WTC11 (cell line): Measurements from ENCODE around the gene IL11RA. TPM values are rescaled to one million over a fixed set of nuclear protein-coding genes. Genes with fewer than 3 reads are reported as not detected.

Experiments
- ATAC-seq: fragments of 200-7000 bp; cut with Tn5 transposase; 2 replicates; pipeline ENCODE4 v1.10.0; 2021; ENCODE audit warnings: mild to moderate bottlenecking, moderate library complexity
- Bru-seq: library from RNA; stranded (reverse); fragments of 400-500 nt; gene quantifications from one replicate; lab custom pipeline; 2021; lab: Mats Ljungman, UMichigan
- CTCF ChIA-PET: fragments of 300-600 bp; sonication (Branson Sonifier 250); formaldehyde crosslinking; loops from one replicate; lab custom pipeline; 2021; ENCODE audit warnings: antibody characterized with exemption; lab: Charles Lee
- POLR2A ChIA-PET: fragments of 350-600 bp; sonication (Branson Sonifier 250); formaldehyde crosslinking; loops from one replicate; lab custom pipeline; 2021; ENCODE audit warnings: antibody characterized with exemption; lab: Charles Lee
- DNase-seq: peaks from one replicate; pipeline ENCODE4 v3.0.0; 2021; ENCODE audit warnings: low spot score
- H3K27ac Mint-ChIP-seq: 2 replicates; pipeline ENCODE4 v1.8.0; 2021; ENCODE audit warnings: mixed read lengths
- H3K27me3 Mint-ChIP-seq: 2 replicates; pipeline ENCODE4 v1.8.0; 2021; ENCODE audit warnings: low read depth, mild to moderate bottlenecking, moderate library complexity, mixed read lengths
- H3K36me3 Mint-ChIP-seq: 2 replicates; pipeline ENCODE4 v1.8.0; 2021; ENCODE audit warnings: mixed read lengths
- H3K4me1 Mint-ChIP-seq: 2 replicates; pipeline ENCODE4 v1.8.0; 2022; ENCODE audit warnings: mixed read lengths
- H3K4me3 Mint-ChIP-seq: 2 replicates; pipeline ENCODE4 v1.8.0; 2021; ENCODE audit warnings: mild to moderate bottlenecking, moderate library complexity, mixed read lengths
- H3K9me3 Mint-ChIP-seq: 2 replicates; pipeline ENCODE4 v1.8.0; 2021; ENCODE audit warnings: mixed read lengths
- CDX4 ChIP-seq: fragments of 250-450 bp; sonication (Bioruptor Pico); IDR thresholded peaks from 2 replicates; pipeline ENCODE4 v1.9.0; 2021; ENCODE audit warnings: moderate library complexity, mild to moderate bottlenecking, inconsistent platforms, borderline replicate concordance
- CTCF ChIP-seq: fragments of 200-600 bp; IDR thresholded peaks from 2 replicates; pipeline ENCODE4 v1.8.0; 2022; ENCODE audit warnings: antibody characterized with exemption
- EMX1 ChIP-seq: fragments of 250-450 bp; sonication (Bioruptor Pico); IDR thresholded peaks from 2 replicates; pipeline ENCODE4 v1.8.0; 2021; ENCODE audit warnings: mild to moderate bottlenecking
- ESRRA ChIP-seq: sonication (generic); formaldehyde crosslinking; IDR thresholded peaks from 2 replicates; pipeline ENCODE4 v1.8.1; 2022; ENCODE audit warnings: mild to moderate bottlenecking, missing genetic modification reagents, borderline replicate concordance
- FOXK1 ChIP-seq: sonication (generic); formaldehyde crosslinking; IDR thresholded peaks from 2 replicates; pipeline ENCODE4 v1.8.0; 2022; ENCODE audit warnings: mild to moderate bottlenecking, moderate library complexity, missing genetic modification reagents
- FOXP1 ChIP-seq: sonication (generic); formaldehyde crosslinking; IDR thresholded peaks from 2 replicates; pipeline ENCODE4 v1.8.0; 2022; ENCODE audit warnings: missing genetic modification reagents, mild to moderate bottlenecking, moderate library complexity, borderline replicate concordance
- FOXP4 ChIP-seq: sonication (generic); formaldehyde crosslinking; IDR thresholded peaks from 2 replicates; pipeline ENCODE4 v1.8.0; 2022; ENCODE audit warnings: mild to moderate bottlenecking, missing genetic modification reagents
- GABPB1 ChIP-seq: sonication (generic); formaldehyde crosslinking; IDR thresholded peaks from 2 replicates; pipeline ENCODE4 v1.8.1; 2023; ENCODE audit warnings: mild to moderate bottlenecking, missing genetic modification reagents
- JAZF1 ChIP-seq: fragments of 250-450 bp; sonication (Bioruptor Pico); IDR thresholded peaks from 2 replicates; pipeline ENCODE4 v1.9.0; 2021; ENCODE audit warnings: moderate library complexity, mild to moderate bottlenecking, inconsistent platforms
- MYBL2 ChIP-seq: sonication (generic); formaldehyde crosslinking; IDR thresholded peaks from 2 replicates; pipeline ENCODE4 v1.8.1; 2023; ENCODE audit warnings: mild to moderate bottlenecking, moderate library complexity, missing genetic modification reagents
- NFE2L1 ChIP-seq: sonication (generic); formaldehyde crosslinking; IDR thresholded peaks from 2 replicates; pipeline ENCODE4 v1.8.1; 2023; ENCODE audit warnings: missing genetic modification reagents
- NFYB ChIP-seq: sonication (generic); formaldehyde crosslinking; conservative IDR thresholded peaks from 2 replicates; pipeline ENCODE4 v1.8.0; 2022; ENCODE audit warnings: low read depth, missing genetic modification reagents
- PRDM15 ChIP-seq: sonication (generic); formaldehyde crosslinking; IDR thresholded peaks from 2 replicates; pipeline ENCODE4 v1.8.0; 2022; ENCODE audit warnings: missing genetic modification reagents
- RELA ChIP-seq: sonication (generic); formaldehyde crosslinking; IDR thresholded peaks from 2 replicates; pipeline ENCODE4 v1.8.1; 2022; ENCODE audit warnings: missing genetic modification reagents, mild to moderate bottlenecking, borderline replicate concordance
- RORB ChIP-seq: fragments of 250-450 bp; sonication (Bioruptor Pico); IDR thresholded peaks from 2 replicates; pipeline ENCODE4 v1.9.0; 2021; ENCODE audit warnings: mild to moderate bottlenecking
- SP1 ChIP-seq: sonication (generic); formaldehyde crosslinking; conservative IDR thresholded peaks from 2 replicates; pipeline ENCODE4 v1.8.1; 2022; ENCODE audit warnings: missing genetic modification reagents
- TEAD4 ChIP-seq: sonication (generic); formaldehyde crosslinking; IDR thresholded peaks from 2 replicates; pipeline ENCODE4 v1.8.0; 2022; ENCODE audit warnings: mild to moderate bottlenecking, missing genetic modification reagents
- ZBTB21 ChIP-seq: sonication (generic); formaldehyde crosslinking; IDR thresholded peaks from 2 replicates; pipeline ENCODE4 v1.8.1; 2023; ENCODE audit warnings: mild to moderate bottlenecking, missing genetic modification reagents, borderline replicate concordance
- ZMAT4 ChIP-seq: fragments of 250-450 bp; sonication (Bioruptor Pico); IDR thresholded peaks from 2 replicates; pipeline ENCODE4 v1.9.0; 2021; ENCODE audit warnings: mild to moderate bottlenecking
- ZNF121 ChIP-seq: sonication (generic); formaldehyde crosslinking; IDR thresholded peaks from 2 replicates; pipeline ENCODE4 v1.8.0; 2023; ENCODE audit warnings: missing genetic modification reagents
- ZNF263 ChIP-seq: sonication (generic); formaldehyde crosslinking; IDR thresholded peaks from 2 replicates; pipeline ENCODE4 v1.8.1; 2022; ENCODE audit warnings: low read depth, mild to moderate bottlenecking, moderate library complexity, missing genetic modification reagents
- long read RNA-seq, 3 experiments: library from RNA in 1 of 3; library from capped mRNA in 1 of 3; library from polyadenylated mRNA in 1 of 3; unstranded in 2 of 3; stranded (forward) in 1 of 3; transcript quantifications; one replicate each; pipeline ENCODE4 v2.0.0, GENCODE V29; 2021
- total RNA-seq: library from RNA; stranded (reverse); gene quantifications from 3 replicates; pipeline ENCODE4 v1.2.3, GENCODE V29; 2021

IL11RA gene
- total RNA-seq (7.2 to 8.6 TPM (median 7.6 TPM) in 3 replicates), Bru-seq, nascent RNA (percentile 49 among the genes with signal in this experiment)
- long read RNA-seq, experiment 1, partial matches to known transcripts, result 0 of 13 reads
- long read RNA-seq, experiment 1, other reads (novel, unspliced or antisense), result 8 of 13 reads
- long read RNA-seq, experiment 2, partial matches to known transcripts, result 1 of 2 reads
- long read RNA-seq, experiment 2, other reads (novel, unspliced or antisense), result 1 of 2 reads
- long read RNA-seq, experiment 3, partial matches to known transcripts, result 0 of 3 reads
- long read RNA-seq, experiment 3, other reads (novel, unspliced or antisense), result 2 of 3 reads

- TF ChIP-seq RORB (CRISPR knock-in tag) (no peak), SP1 (CRISPR knock-in tag) (peak; percentile 87), FOXP4 (CRISPR knock-in tag) (0 out of 2 replicates have a peak, but pooled peaks have one; percentile 22), CDX4 (no peak), PRDM15 (peak; percentile 56; the same call in 1 of the 2 replicates), ZMAT4 (CRISPR knock-in tag) (peak; percentile 26; the same call in 1 of the 2 replicates), ESRRA (CRISPR knock-in tag) (no peak), GABPB1 (CRISPR knock-in tag) (peak; percentile 63), FOXP1 (CRISPR knock-in tag) (peak; percentile 56; the same call in 1 of the 2 replicates), NFE2L1 (CRISPR knock-in tag) (no peak), NFYB (CRISPR knock-in tag) (peak; percentile 81), FOXK1 (0 out of 2 replicates have a peak, but pooled peaks have one; percentile 24), ZBTB21 (CRISPR knock-in tag) (0 out of 2 replicates have a peak, but pooled peaks have one; percentile 47), EMX1 (CRISPR knock-in tag) (0 out of 2 replicates have a peak, but pooled peaks have one; percentile 64)
- H3K36me3 Mint-ChIP-seq, result peaks cover 18% of the 10 kb centered on the region
- H3K4me3 Mint-ChIP-seq, result peak within 1 kb of the TSS; percentile 81
- POLR2A ChIA-PET, result interaction anchor here (0.9 to 1.3 kb wide), 2 partner anchors 15 to 50 kb away, joined by 3 to 5 read pairs; partner anchors contain the start of gene SIGMAR1
- no peaks in the 10 kb centered on the region for H3K27me3 Mint-ChIP-seq
- DNase-seq (peak; percentile 94), ATAC-seq (peak; percentile 94)
- CTCF ChIA-PET, result interaction anchor here (0.6 to 4.2 kb wide), 7 partner anchors 12 to 717 kb away, joined by 3 to 31 read pairs (median 4); partner anchors contain the start of gene SIGMAR1
- H3K4me1 Mint-ChIP-seq, result peaks cover 37% of the 10 kb centered on the region
- H3K9me3 Mint-ChIP-seq, result no peaks in the 10 kb centered on the region
- peak within 1 kb of the TSS; percentile 94 for H3K27ac Mint-ChIP-seq
Observed at GRCh38 chr9:34651876-34652601, at the start of gene IL11RA. Gene IL11RA, plus strand, starts transcription at chr9:34652185. Its CDS starts 3,033 bp downstream, at chr9:34655218.

GRCh38 chr9:34603610-34604231, 48.3 kb upstream of the IL11RA start:
- ATAC-seq (peak; percentile 93), DNase-seq (peak; percentile 96)
- ChIA-PET POLR2A (interaction anchor here (1.0 kb wide), 1 partner anchor 13 kb away, joined by 3 read pairs; no protein-coding TSS in a partner anchor), CTCF (interaction anchor here (0.6 to 7.0 kb wide), 61 partner anchors 9 to 348 kb away, joined by 3 to 96 read pairs (median 5); partner anchors contain the start of genes ARID3C, DCTN3, DNAI1 and ENHO)
- peaks cover 9% of the 10 kb centered on the region for H3K4me1 Mint-ChIP-seq
- H3K27ac Mint-ChIP-seq, result no peak overlapping the region
- no peak overlapping the region for H3K4me3 Mint-ChIP-seq
- no peaks in the 10 kb centered on the region for H3K9me3 Mint-ChIP-seq
- H3K36me3 Mint-ChIP-seq, result no peaks in the 10 kb centered on the region
- H3K27me3 Mint-ChIP-seq, result no peaks in the 10 kb centered on the region; the same call in 1 of the 2 replicates
- TF ChIP-seq EMX1 (CRISPR knock-in tag), result no peak
- TF ChIP-seq RELA (CRISPR knock-in tag), result no peak
- TF ChIP-seq JAZF1 (CRISPR knock-in tag), result no peak
- no peak for TF ChIP-seq MYBL2 (CRISPR knock-in tag)
- peak; percentile 94 for TF ChIP-seq CTCF
- TF ChIP-seq TEAD4 (CRISPR knock-in tag), result no peak
- TF ChIP-seq ZNF263, result no peak
- 0 out of 2 replicates have a peak, but pooled peaks have one; percentile 33 for TF ChIP-seq ZNF121 (CRISPR knock-in tag)
